NCI-H1048 (cell line): ENCODE data around the gene ALK.

Source experiments
- DNase-seq: peaks from one replicate; lab custom pipeline; 2025; lab: John Stamatoyannopoulos, UW

Gene ALK

DNA sequence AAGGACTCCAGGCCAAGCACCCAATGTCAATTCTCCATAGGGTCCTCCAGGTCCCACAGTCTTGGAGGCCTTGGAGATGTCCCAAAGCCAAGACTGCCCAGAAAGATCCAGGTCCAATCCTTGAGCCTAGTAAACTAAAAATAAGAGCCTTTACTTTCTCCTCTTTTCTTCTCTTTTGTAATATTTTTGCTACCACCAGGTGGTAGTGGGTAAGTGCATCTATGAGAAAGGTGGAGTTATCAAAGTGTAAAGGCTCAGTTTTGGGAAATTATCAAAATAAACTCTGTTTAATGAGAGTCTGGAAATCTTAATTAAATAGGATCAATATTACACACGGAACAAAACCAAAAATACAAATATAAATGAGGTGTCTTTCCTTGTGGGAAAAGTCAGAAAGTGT lies 276.4 kb downstream of the ALK start:
- no peak for DNase-seq

DNA sequence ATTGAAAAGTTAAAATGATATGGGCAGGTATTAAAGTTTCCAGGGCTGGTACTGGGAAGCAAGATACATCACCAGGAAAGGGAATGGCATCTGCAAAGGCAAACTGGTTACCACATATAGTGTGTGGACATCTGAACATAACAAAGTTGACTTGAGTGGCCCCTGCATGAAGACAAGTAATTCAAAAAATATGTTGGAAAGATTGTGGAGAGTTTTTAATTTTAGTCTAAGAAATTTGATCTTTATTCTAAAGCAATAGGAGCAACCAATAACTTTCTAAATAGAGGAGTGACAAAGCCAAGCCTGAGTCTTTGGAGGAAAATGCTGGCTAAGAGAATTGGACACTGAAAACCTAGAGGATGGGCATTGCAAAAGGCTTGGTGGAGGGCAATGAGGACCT lies 278.2 kb downstream of the ALK start:
- DNase-seq: no peak

GRCh38 chr2:29640360-29640759 lies 281.0 kb downstream of the ALK start:
- no peak for DNase-seq

DNA sequence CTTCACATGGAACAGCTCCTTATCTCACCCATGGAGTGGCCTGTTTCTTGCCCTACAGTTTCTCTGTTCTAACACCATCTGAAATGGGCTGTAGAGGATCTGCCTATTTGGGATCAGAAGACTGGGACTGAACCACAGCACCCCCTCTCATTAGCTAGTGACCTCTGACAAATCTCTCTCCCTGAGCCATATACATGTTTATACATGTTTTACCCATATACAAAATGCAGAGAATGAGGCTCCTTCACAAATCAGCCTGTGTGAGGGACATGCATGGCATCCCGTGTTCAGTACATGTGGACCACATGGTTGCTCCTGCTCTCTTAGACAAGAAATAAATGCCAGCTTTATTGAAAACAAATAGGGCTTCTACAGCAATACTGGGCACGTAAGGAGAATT lies 282.7 kb downstream of the ALK start:
- DNase-seq: no peak

DNA sequence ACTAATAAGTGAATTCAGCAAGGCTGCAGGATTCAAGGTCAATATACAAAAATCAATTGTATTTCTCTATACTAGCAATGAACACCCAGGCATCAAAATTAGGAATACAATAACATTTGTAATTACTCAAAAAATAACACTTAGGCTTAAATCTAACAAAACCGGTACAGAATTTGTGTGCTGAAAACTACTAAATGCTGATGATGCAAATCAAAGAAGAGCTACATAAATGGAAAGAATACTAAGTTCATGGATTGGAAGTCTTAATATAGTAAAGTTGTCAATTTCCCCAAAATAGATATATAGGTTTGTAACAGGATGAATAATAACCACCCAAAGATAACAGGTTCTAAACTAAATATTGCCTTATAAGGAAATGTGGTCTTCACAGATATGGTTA lies 286.5 kb downstream of the ALK start:
- no peak for DNase-seq

DNA sequence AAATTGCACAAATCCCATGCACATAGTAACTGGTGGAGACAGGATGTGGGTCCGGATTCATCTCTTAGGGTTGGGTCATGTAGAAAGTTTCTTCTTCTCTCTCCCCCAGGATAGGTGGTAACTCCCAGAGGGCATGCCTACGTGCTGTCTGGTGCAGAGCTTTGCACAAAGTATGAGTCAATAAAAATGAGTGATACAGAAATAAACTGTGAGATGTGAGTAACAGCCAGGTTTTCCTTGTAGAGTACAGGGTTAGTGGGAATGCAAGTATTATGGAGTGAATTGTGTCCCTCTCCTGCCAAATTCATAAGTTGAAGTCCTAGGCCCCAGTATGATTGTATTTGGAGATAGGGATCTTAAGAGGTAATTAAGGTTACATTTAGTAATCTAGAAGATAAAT lies 289.4 kb downstream of the ALK start:
- DNase-seq: no peak

- no peak for DNase-seq
These were observed 291.9 kb downstream of the ALK start for GRCh38 chr2:29629495-29629894.

DNA sequence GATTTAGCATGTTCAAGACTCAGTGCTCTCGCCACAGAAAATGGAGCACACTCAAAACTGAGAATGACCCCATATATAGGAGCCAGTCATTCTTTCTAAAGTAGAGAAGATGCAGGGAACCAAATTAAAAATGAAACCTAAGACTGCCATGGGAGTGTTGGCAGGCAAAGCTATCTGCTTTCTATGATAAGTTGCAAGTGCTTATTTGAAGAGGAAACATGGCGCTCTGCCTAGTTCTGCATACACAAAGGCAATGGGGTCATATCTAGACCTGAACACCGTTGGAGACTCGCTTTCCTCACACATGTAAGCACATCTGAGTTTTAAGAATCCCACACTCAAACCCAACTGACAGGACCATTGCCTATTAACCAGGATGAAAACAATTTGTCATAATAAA lies 292.5 kb downstream of the ALK start:
- no peak for DNase-seq

DNA sequence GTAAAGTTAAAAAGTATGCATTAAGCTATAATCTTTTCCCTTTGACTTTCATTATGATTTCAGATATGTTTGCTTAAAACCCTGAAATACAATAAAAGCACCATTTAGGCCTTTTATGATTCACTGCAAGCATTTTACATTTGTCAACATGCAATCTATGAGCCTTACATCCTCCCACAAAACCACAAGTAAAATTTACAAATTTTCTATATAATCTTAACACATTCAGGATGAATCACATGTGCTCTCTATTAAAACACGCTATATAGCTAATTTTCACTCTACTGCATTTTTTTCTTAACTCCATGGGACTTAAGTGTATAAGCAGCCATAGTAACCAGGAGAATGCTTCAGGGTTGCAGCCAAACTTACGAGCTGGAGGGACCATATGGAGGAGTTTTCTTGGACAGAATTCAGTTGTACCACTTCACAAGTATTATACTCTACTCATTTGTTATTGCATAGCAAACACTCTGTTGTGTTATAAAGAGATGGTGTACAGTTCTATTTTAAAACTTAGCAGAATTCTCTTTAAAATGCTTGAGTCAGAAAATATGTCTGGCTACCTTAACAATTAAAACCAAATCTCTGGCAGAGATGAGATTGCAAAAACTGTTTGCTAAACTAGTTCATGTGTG lies 293.2 kb downstream of the ALK start:
- DNase-seq: no peak

GRCh38 chr2:29627279-29627711 lies 294.1 kb downstream of the ALK start:
- no peak for DNase-seq

DNA sequence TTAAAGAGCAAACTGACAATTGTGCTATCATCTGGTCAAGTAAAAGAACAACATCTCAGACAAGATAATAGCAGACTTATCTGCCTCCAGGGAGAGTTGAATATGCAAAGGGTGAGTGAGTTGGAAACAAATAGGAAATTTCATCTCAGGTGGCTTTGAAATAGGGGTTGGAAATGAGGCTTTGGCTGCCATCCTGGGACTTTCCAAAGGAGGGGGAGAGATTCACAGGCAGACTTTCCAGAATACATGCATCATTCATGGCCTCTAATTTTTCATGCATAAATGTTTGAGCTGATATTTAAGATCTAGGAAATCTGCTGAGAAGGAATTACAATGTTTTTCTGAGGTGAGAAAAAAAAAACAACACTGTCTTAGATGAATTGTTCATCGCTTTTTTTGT lies 300.5 kb downstream of the ALK start:
- DNase-seq: no peak

DNA sequence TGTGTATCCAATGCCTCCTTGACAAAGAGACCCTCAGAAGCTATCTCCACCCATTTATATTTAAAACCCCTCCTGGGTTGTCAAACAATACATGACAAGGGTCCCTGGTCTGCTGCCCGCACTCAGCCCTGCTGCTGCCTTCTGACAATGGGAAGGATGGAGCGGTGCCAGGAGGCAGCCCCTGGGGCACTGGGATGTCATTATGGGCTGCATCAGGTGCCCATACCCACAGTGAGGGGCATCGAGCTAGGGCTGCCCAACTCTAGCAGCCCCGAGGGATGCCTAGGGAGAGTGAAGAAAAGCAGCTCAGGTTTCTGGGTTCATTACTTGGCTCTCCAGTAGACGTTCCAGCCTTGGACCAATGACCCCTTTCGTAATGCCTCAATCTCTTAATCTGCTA lies 301.7 kb downstream of the ALK start:
- no peak for DNase-seq

GRCh38 chr2:29618024-29618423 lies 303.4 kb downstream of the ALK start:
- no peak for DNase-seq

GRCh38 chr2:29617351-29617750 lies 304.0 kb downstream of the ALK start:
- no peak for DNase-seq

DNA sequence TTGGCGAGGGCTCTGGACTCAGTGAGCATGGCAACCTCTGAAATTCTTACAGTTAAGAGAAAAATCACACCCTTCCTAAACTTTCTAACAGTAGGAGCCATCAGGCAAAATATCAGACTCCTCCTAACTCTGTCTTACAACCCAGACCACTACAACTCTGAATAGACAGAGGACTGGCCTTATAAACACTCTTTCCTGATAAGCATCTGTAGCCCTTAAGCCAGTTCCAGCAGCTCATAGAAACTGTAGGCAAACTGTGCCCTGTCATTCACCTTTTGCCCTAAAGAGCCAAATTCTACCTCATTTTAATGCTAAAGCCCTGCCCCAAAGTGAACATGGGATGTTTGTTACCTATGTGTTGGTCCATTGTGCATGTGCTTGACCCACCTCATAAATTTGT lies 304.8 kb downstream of the ALK start:
- DNase-seq: no peak

DNA sequence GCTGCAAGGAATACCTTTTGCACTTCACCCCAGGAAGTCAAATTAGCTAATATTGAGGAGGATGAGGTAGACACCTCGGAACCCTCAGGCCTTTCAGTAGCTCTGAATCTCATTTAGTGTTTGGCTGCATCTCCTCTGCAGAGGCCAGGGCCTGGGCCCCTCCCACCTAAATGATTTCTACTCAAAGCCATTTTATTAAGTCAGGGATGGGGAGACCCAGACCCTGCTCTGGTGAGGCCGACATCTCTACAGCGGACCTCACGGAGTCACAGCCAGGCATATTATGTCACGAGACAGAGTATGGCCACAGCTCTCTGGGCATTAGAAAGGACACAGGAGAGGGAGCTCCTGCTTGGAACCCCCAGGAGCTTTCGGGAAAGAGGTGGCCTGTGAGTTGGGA lies 305.5 kb downstream of the ALK start:
- no peak for DNase-seq

GRCh38 chr2:29615183-29615582 lies 306.2 kb downstream of the ALK start:
- DNase-seq: no peak

DNA sequence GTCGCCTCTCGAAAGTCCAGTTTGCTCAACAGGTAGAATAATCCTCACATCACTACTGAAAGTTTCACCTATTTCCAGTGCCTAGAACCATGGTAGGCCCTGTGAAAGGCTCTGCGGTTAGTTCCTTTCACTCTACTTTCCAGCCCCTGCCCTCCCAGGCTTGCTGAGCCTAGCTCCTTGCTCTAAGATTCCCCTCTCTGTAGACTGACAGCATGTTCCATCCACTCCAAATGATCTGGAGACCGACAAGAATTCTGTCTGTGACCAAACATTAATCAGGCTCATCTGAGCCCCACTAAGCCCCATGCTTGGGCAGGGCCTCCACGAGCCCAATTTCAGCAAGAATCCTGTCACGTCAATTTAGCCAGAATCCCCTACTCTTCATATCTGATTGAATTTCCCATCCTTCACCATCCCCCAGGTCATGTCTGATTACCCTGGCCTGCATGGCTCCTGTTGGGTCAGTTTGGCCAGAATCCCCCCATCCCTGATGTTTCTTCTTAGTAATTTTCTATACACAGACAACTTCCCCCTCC lies 307.0 kb downstream of the ALK start:
- DNase-seq: no peak

GRCh38 chr2:29613792-29614266 lies 307.6 kb downstream of the ALK start:
- DNase-seq: no peak

- no peak for DNase-seq
These were observed 308.3 kb downstream of the ALK start for GRCh38 chr2:29613067-29613466.

GRCh38 chr2:29612568-29612967 lies 308.8 kb downstream of the ALK start:
- DNase-seq: no peak

- DNase-seq: no peak
These were observed 309.5 kb downstream of the ALK start for GRCh38 chr2:29611850-29612249.

DNA sequence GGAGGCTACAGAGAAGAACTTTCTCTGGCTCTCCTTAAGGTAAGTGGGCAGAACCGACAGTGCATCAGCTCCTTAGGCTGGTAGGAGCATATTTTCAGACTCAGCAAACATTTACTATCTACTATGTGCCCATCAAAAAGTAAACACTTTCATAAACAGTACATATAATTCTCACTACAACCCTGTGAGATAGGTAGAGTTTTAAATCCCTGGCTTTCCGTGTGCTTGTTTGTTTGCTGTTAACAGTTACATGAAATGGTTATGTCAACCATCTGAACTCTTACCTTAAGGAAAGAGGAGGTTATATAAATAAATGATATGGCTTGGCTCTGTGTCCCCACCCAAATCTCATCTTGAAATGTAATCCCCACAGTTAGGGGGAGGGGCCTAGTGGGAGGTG lies 310.1 kb downstream of the ALK start:
- DNase-seq: no peak

- no peak for DNase-seq
These were observed 310.8 kb downstream of the ALK start for GRCh38 chr2:29610569-29610968.
